Transverse colon (tissue), 4 donors: Measurements from ENCODE around the gene RHOU. TPM values are rescaled to one million over a fixed set of nuclear protein-coding genes. Genes with fewer than 3 reads are reported as not detected.

Experiments used
- DNase-seq: peaks from one replicate; pipeline ENCODE4 v3.0.0-alpha.2; 2019
- H3K27ac ChIP-seq, 4 donors: fragments of 200-600 bp; sonication (generic); 2 replicates each; pipeline ENCODE4 v1.5.1; 2016 to 2018; ENCODE audit warnings: inconsistent platforms in 4 of 4
- H3K27me3 ChIP-seq: fragments of 200-600 bp; sonication (generic); 2 replicates; pipeline ENCODE4 v1.5.1; 2017; ENCODE audit warnings: inconsistent platforms
- H3K36me3 ChIP-seq, 4 donors: fragments of 200-600 bp; sonication (generic); 2 replicates each; pipeline ENCODE4 v1.5.1; 2017 to 2019; ENCODE audit warnings: inconsistent platforms in 4 of 4
- H3K4me1 ChIP-seq, 4 donors: fragments of 200-600 bp; sonication (generic); 2 replicates each; pipeline ENCODE4 v1.5.1; 2017 to 2020; ENCODE audit warnings: inconsistent platforms in 4 of 4
- H3K4me3 ChIP-seq, 4 donors: fragments of 200-600 bp; sonication (generic); 1 replicate in 1 of 4; 2 replicates in 3 of 4; pipeline versions ENCODE4 v1.5.1 to v1.6.1; 2017 to 2019; ENCODE audit warnings: inconsistent platforms in 4 of 4
- H3K9me3 ChIP-seq, 2 donors: fragments of 200-600 bp; sonication (generic); 2 replicates each; pipeline ENCODE4 v1.5.1; 2017 to 2019; ENCODE audit warnings: inconsistent platforms in 2 of 2
- EP300 ChIP-seq: sonication (generic); formaldehyde crosslinking; IDR thresholded peaks from one replicate; pipeline ENCODE4 v1.6.1; 2017; ENCODE audit warnings: antibody characterized with exemption, low read depth
- POLR2A ChIP-seq: fragments of 450-650 bp; IDR thresholded peaks from one replicate; pipeline ENCODE4 v1.6.1; 2016; ENCODE audit warnings: antibody characterized with exemption, mild to moderate bottlenecking, moderate library complexity
- POLR2AphosphoS5 ChIP-seq, 3 donors: sonication (generic); formaldehyde crosslinking; IDR thresholded peaks; one replicate each; pipeline ENCODE4 v1.6.1; 2016; ENCODE audit warnings: antibody characterized with exemption in 3 of 3
- WGBS, 2 donors: methylation state at CpG; one replicate each; pipeline ENCODE4 v1.1.5; 2018; ENCODE audit warnings: low coverage in 1 of 2; 5-methylcytosine and 5-hydroxymethylcytosine counted together
- in situ Hi-C, 4 donors: fragments of 200-750 bp; cut with MboI; loops; one replicate each; pipeline versions ENCODE4 v1.15.0 to v1.15.1; 2017; ENCODE audit warnings: low sequenced_read_pairs in 3 of 4, low pct_ligation_motif_present in 1 of 4, low pct_unique_long_range_greater_than_20kb in 1 of 4
- intact Hi-C: fragments of 100-400 bp; cut with DNase I; formaldehyde crosslinking; loops from one replicate; pipeline ENCODE4 v1.15.1; 2023; ENCODE audit warnings: low total_unique reads
- total RNA-seq, 4 donors: library from RNA; depleted of rRNA; stranded (reverse); fragments of >200 nt; gene quantifications; one replicate each; pipeline ENCODE4 v1.1.0, GENCODE V29; 2016
- TF ChIP-seq, protein P1 (sequence below), 5 experiments: fragments of 200-600 bp in 3 of 5; fragments of 450-650 bp in 2 of 5; sonication (generic) in 3 of 5; IDR thresholded peaks; 1 replicate in 2 of 5; 2 replicates in 3 of 5; pipeline ENCODE4 v1.5.1; 2016 to 2017; ENCODE audit warnings: antibody characterized with exemption in 5 of 5, inconsistent platforms in 3 of 5, mild to moderate bottlenecking in 2 of 5, moderate library complexity in 1 of 5

RHOU gene
- 10 to 100 TPM; 32.0 to 62.5 (median 38.4) TPM for total RNA-seq

- 5 to 7% methylated on average over 3 to 23 of the region's 107 CpGs for WGBS, 2 donors
- no peaks in the 10 kb centered on the region for H3K9me3 ChIP-seq
- peak; percentile 80 for DNase-seq
- H3K27me3 ChIP-seq: no peaks in the 10 kb centered on the region
- H3K27ac ChIP-seq: peak within 1 kb of the TSS; percentile 92 to 97 (median 96)
- H3K4me1 ChIP-seq: peaks cover 5 to 40% (median 21%) of the 10 kb centered on the region in 4 donors
- no peaks in the 10 kb centered on the region for H3K36me3 ChIP-seq
- intact Hi-C loops (loop anchor here (1.0 kb wide), 2 partner anchors 335 to 382 kb away; no protein-coding TSS in a partner anchor), in situ Hi-C loops (loop anchor here in 2 of 4 donors (5.0 to 10.0 kb wide), 2 partner anchors 490 to 497 kb away; no protein-coding TSS in a partner anchor)
- TF ChIP-seq, protein P1, sequence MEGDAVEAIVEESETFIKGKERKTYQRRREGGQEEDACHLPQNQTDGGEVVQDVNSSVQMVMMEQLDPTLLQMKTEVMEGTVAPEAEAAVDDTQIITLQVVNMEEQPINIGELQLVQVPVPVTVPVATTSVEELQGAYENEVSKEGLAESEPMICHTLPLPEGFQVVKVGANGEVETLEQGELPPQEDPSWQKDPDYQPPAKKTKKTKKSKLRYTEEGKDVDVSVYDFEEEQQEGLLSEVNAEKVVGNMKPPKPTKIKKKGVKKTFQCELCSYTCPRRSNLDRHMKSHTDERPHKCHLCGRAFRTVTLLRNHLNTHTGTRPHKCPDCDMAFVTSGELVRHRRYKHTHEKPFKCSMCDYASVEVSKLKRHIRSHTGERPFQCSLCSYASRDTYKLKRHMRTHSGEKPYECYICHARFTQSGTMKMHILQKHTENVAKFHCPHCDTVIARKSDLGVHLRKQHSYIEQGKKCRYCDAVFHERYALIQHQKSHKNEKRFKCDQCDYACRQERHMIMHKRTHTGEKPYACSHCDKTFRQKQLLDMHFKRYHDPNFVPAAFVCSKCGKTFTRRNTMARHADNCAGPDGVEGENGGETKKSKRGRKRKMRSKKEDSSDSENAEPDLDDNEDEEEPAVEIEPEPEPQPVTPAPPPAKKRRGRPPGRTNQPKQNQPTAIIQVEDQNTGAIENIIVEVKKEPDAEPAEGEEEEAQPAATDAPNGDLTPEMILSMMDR (IDR thresholded peaks at IDR 0.05): peak; percentile 42 to 84 (median 71)
- peak; percentile 79 to 94 (median 91) for TF ChIP-seq POLR2AphosphoS5 (IDR thresholded peaks at IDR 0.05)
- TF ChIP-seq EP300: no peak
- peak; percentile 83 for TF ChIP-seq POLR2A
- peak within 1 kb of the TSS; percentile 92 to 98 (median 95) for H3K4me3 ChIP-seq
Observed at GRCh38 chr1:228734881-228735801, at the start of gene RHOU. TSS of gene RHOU (plus strand) at chr1:228735479. CDS start at chr1:228735743, 264 bp downstream.

DNA sequence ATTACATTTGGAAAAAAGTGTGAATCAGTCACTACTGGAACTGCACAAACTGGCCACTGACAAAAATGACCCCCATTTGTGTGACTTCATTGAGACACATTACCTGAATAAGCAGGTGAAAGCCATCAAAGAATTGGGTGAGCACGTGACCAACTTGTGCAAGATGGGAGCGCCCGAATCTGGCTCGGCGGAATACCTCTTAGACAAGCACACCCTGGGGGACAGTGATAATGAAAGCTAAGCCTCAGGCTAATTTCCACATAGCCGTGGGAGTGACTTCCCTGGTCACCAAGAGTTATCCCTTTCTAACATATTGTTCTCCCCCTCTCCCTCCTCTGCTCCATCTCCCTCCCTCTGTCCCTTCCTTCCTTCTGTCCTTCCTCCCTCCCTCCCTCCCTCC, 47.7 kb upstream of the RHOU start:
- in situ Hi-C loops (no loop called here), intact Hi-C loops (loop anchor here (5.0 to 10.0 kb wide), 2 partner anchors 40 to 787 kb away; no protein-coding TSS in a partner anchor)
- Histone ChIP-seq H3K4me1 (no peaks in the 10 kb centered on the region), H3K36me3 (no peaks in the 10 kb centered on the region), H3K4me3 (no peak overlapping the region), H3K9me3 (no peaks in the 10 kb centered on the region), H3K27ac (no peak overlapping the region), H3K27me3 (no peaks in the 10 kb centered on the region)
- TF ChIP-seq, protein P1 (IDR thresholded peaks at IDR 0.05): no peak
- TF ChIP-seq EP300: no peak
- no peak for TF ChIP-seq POLR2AphosphoS5 (IDR thresholded peaks at IDR 0.05)
- no peak for TF ChIP-seq POLR2A
- no peak for DNase-seq
- WGBS, 2 donors: 89 to 93% methylated on average over 6 of the region's 6 CpGs

- DNase-seq: no peak
- WGBS, 2 donors: 60 to 81% methylated on average over 2 to 4 of the region's 4 CpGs
- in situ Hi-C loops (no loop called here), intact Hi-C loops (loop anchor here (5.0 to 10.0 kb wide), 2 partner anchors 38 to 786 kb away; no protein-coding TSS in a partner anchor)
- Histone ChIP-seq H3K36me3 (no peaks in the 10 kb centered on the region), H3K27me3 (no peaks in the 10 kb centered on the region), H3K4me3 (no peak overlapping the region), H3K9me3 (no peaks in the 10 kb centered on the region), H3K4me1 (no peaks in the 10 kb centered on the region), H3K27ac (no peak overlapping the region)
- TF ChIP-seq POLR2A: no peak
- TF ChIP-seq, protein P1 (IDR thresholded peaks at IDR 0.05): no peak
- TF ChIP-seq EP300: no peak
Observed at GRCh38 chr1:228689255-228689654, 46.0 kb upstream of the RHOU start.

- H3K4me3 ChIP-seq: no peak overlapping the region
- WGBS, 2 donors: 37 to 40% methylated on average over 2 of the region's 2 CpGs
- DNase-seq: no peak
Observed at GRCh38 chr1:228691211-228691610, 44.1 kb upstream of the RHOU start.

More at GRCh38 chr1:228691211-228691610, 44.1 kb upstream of the RHOU start:
- Histone ChIP-seq H3K27ac (no peak overlapping the region), H3K9me3 (no peaks in the 10 kb centered on the region), H3K4me1 (no peaks in the 10 kb centered on the region), H3K36me3 (no peaks in the 10 kb centered on the region), H3K27me3 (no peaks in the 10 kb centered on the region)
- in situ Hi-C loops: no loop called here
- TF ChIP-seq, protein P1 (IDR thresholded peaks at IDR 0.05): no peak
- TF ChIP-seq POLR2AphosphoS5 (IDR thresholded peaks at IDR 0.05): no peak
- TF ChIP-seq EP300: no peak
- intact Hi-C loops: no loop called here
